ES-I3 (cell line): ENCODE measurements around the gene NETO2.
"Not testable (repeated sequence)": the region's sequence is repeated elsewhere in the genome, so short reads cannot be mapped to it uniquely, and the experiment has no call there.

ENCODE experiments used
- H3K36me3 ChIP-seq: 2 replicates; pipeline ENCODE4 v1.6.1; 2013; ENCODE audit warnings: mild to moderate bottlenecking, low read length, control low read depth, moderate library complexity; ENCODE audit not compliant: insufficient read depth
- H3K4me1 ChIP-seq: 2 replicates; pipeline ENCODE4 v1.6.1; 2013; ENCODE audit warnings: mild to moderate bottlenecking, control low read depth, low read length; ENCODE audit not compliant: insufficient read depth
- H3K9ac ChIP-seq: 2 replicates; pipeline ENCODE4 v1.6.1; 2013; ENCODE audit warnings: low read depth, mild to moderate bottlenecking, low read length, moderate library complexity
- H3K9me3 ChIP-seq: 2 replicates; pipeline ENCODE4 v1.6.1; 2013; ENCODE audit warnings: mild to moderate bottlenecking, low read length, moderate library complexity; ENCODE audit not compliant: control insufficient read depth, insufficient read depth

The NETO2 gene

GRCh38 chr16:47142486-47142820 is 1.3 kb downstream of the NETO2 start:
- Histone ChIP-seq H3K4me1 (peaks cover 4% of the 10 kb centered on the region; the same call in 1 of the 2 replicates), H3K36me3 (no peaks in the 10 kb centered on the region), H3K9me3 (no peaks in the 10 kb centered on the region), H3K9ac (peak overlapping the region; percentile 69)

GRCh38 chr16:47141773-47142485 is 1.8 kb downstream of the NETO2 start:
- no peaks in the 10 kb centered on the region for H3K36me3 ChIP-seq
- peaks cover 4% of the 10 kb centered on the region; the same call in 1 of the 2 replicates for H3K4me1 ChIP-seq
- H3K9me3 ChIP-seq: no peaks in the 10 kb centered on the region
- peak overlapping the region; percentile 69; the same call in 1 of the 2 replicates for H3K9ac ChIP-seq

GRCh38 chr16:47140686-47141085 is 3.1 kb downstream of the NETO2 start:
- no peak overlapping the region for H3K9ac ChIP-seq

GRCh38 chr16:47139561-47140185 is 4.1 kb downstream of the NETO2 start:
- Histone ChIP-seq H3K9ac (no peak overlapping the region), H3K36me3 (no peaks in the 10 kb centered on the region), H3K4me1 (peaks cover 8% of the 10 kb centered on the region), H3K9me3 (no peaks in the 10 kb centered on the region)

More at GRCh38 chr16:47140686-47141085, 3.1 kb downstream of the NETO2 start:
- H3K4me1 ChIP-seq: peaks cover 8% of the 10 kb centered on the region
- H3K36me3 ChIP-seq: no peaks in the 10 kb centered on the region
- H3K9me3 ChIP-seq: no peaks in the 10 kb centered on the region

- H3K36me3 ChIP-seq, H3K9ac ChIP-seq, H3K9me3 ChIP-seq, H3K4me1 ChIP-seq: not testable (repeated sequence)
Measured at GRCh38 chr16:47137925-47138324, 5.8 kb downstream of the NETO2 start.

DNA sequence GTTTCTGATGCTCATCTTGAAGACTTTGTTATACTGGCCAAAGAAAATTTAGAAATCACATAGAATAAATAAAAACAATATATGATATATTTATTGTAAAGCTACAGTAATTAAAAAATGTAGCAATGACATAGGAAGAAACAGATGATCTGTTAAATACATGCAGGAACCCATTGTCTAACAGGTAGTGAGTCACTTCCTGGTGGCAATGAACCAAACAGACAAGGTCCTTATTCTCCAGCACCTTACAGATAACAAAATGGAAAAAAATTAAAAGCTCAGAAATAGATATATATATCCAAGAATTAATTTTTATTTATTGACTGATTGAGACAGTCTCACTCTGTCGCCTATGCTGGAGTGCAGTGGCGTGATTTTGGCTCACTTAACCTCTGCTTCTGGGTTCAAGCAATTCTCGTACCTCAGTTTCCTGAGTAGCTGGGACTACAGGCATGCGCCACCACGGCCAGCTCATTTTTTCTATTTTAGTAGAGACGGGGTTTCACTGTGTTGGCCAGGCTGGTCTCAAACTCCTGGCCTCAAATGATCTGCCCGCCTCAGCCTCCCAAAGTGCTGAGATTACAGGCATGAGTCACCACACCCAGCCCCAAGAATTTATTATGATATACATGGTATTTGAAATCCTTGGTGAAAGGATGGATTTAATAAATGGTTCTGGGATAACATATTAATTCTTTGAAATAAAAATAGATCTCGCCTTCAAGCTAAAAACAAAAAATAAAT is 7.5 kb downstream of the NETO2 start:
- H3K9ac ChIP-seq: no peak overlapping the region
- H3K4me1 ChIP-seq: peaks cover 8% of the 10 kb centered on the region
- no peaks in the 10 kb centered on the region for H3K9me3 ChIP-seq
- H3K36me3 ChIP-seq: no peaks in the 10 kb centered on the region

DNA sequence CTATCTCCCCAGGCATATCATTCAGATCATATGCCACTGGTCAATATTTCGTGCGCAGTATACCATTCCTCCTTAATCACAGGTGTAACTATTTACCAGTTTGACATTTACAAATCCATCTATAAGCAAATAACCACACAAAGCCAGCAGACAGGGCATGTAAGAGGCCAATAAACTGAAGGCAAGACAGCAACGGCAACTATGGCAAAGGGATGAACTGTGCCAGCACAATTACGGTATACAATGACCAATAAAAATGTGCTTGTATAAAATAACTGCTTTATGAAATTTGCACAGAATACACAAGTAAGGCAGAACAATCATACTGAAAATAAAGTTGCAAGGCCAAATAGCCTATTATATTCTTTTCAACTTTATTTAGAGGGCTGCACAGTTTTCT is 9.2 kb downstream of the NETO2 start:
- Histone ChIP-seq H3K36me3 (no peaks in the 10 kb centered on the region), H3K4me1 (peaks cover 4% of the 10 kb centered on the region), H3K9ac (no peak overlapping the region), H3K9me3 (no peaks in the 10 kb centered on the region)

- peaks cover 4% of the 10 kb centered on the region; the same call in 1 of the 2 replicates for H3K4me1 ChIP-seq
- no peaks in the 10 kb centered on the region for H3K9me3 ChIP-seq
- peaks cover 3% of the 10 kb centered on the region; the same call in 1 of the 2 replicates for H3K36me3 ChIP-seq
- H3K9ac ChIP-seq: no peak overlapping the region
Measured at GRCh38 chr16:47132308-47132707, 11.4 kb downstream of the NETO2 start.

GRCh38 chr16:47129755-47130435 is 13.8 kb downstream of the NETO2 start:
- Histone ChIP-seq H3K4me1 (no peaks in the 10 kb centered on the region), H3K9me3 (no peaks in the 10 kb centered on the region), H3K36me3 (peaks cover 3% of the 10 kb centered on the region; the same call in 1 of the 2 replicates), H3K9ac (no peak overlapping the region)

DNA sequence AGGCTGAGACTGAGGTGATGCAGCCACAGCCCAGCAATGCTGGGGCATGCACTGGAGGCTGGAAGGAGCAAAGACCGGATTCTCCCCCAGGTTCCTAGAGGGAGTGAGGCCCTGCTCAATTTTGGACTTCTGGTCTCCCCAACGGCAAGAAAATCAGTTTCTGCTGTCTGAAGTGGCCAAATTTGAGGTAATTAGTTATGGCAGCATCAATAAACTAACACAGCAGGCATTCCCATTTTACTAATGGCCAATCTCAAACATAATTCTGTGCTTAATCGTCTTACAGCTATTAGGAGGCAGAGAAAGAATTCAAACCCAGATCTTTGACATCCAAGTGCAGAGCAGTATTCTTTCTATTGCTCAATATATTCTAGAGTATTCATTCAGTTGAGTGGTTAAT is 16.2 kb downstream of the NETO2 start:
- Histone ChIP-seq H3K4me1 (no peaks in the 10 kb centered on the region), H3K9me3 (no peaks in the 10 kb centered on the region), H3K9ac (no peak overlapping the region), H3K36me3 (peaks cover 3% of the 10 kb centered on the region; the same call in 1 of the 2 replicates)

GRCh38 chr16:47125757-47126156 is 18.0 kb downstream of the NETO2 start:
- Histone ChIP-seq H3K4me1 (no peaks in the 10 kb centered on the region), H3K36me3 (peaks cover 3% of the 10 kb centered on the region; the same call in 1 of the 2 replicates), H3K9ac (no peak overlapping the region)

GRCh38 chr16:47113130-47113529 is 30.6 kb downstream of the NETO2 start:
- no peaks in the 10 kb centered on the region for H3K36me3 ChIP-seq

More at GRCh38 chr16:47125757-47126156, 18.0 kb downstream of the NETO2 start:
- no peaks in the 10 kb centered on the region for H3K9me3 ChIP-seq

DNA sequence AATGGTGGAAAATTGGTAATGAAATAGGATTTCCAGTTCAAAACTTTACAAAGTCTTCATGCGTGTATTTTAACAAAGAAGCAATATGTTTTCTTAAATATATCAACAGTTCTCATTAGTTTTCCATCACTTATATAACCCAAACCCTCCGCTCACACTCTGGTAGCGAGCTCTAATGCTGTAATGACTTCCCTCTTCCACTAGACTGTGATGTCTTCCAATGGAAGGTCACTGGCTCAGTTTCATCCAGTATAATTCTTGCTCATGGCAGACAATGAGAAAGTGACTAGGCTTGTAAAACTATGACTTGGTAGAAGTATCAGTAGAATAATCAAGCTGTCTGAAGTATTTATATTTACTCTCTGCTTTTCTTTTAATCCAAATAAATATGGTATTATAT is 32.8 kb downstream of the NETO2 start:
- no peaks in the 10 kb centered on the region for H3K36me3 ChIP-seq
- no peaks in the 10 kb centered on the region for H3K9me3 ChIP-seq
- H3K9ac ChIP-seq: no peak overlapping the region
- no peaks in the 10 kb centered on the region; the same call in 1 of the 2 replicates for H3K4me1 ChIP-seq

More at GRCh38 chr16:47113130-47113529, 30.6 kb downstream of the NETO2 start:
- H3K9me3 ChIP-seq: no peaks in the 10 kb centered on the region
- H3K9ac ChIP-seq: no peak overlapping the region
- no peaks in the 10 kb centered on the region; the same call in 1 of the 2 replicates for H3K4me1 ChIP-seq

DNA sequence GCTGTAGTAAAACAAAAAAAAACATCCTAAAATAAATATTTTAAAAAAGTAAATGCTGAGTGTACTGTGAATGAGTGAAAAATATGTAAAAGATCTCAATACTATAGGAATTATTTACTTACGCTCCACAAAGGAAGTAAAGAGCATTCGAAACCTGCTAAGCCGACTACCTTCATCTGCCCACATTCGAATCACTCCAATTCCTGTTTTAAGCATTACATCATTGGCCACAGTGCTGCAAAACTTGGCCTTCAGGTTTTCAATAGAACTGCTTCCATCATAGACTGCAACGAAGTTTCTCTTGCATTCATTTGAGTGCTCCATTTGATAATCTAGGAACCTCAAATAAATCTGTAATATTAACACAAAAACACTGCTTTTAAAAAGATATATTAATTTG is 34.4 kb downstream of the NETO2 start:
- Histone ChIP-seq H3K36me3 (no peaks in the 10 kb centered on the region), H3K4me1 (no peaks in the 10 kb centered on the region; the same call in 1 of the 2 replicates), H3K9me3 (no peaks in the 10 kb centered on the region), H3K9ac (no peak overlapping the region)
